PC-9 (cell line): ENCODE measurements around the gene GNB1.

Experiments used
- EZH2 ChIP-seq: fragments of 200-600 bp; sonication (generic); IDR thresholded peaks from 2 replicates; pipeline ENCODE4 v1.8.0; 2017; ENCODE audit warnings: antibody characterized with exemption, low read depth
- TF ChIP-seq, protein P1 (sequence below): fragments of 200-600 bp; sonication (generic); conservative IDR thresholded peaks from 2 replicates; pipeline ENCODE4 v1.6.1; 2017; ENCODE audit warnings: mixed run types, antibody characterized with exemption, mild to moderate bottlenecking, moderate library complexity

- TF ChIP-seq, protein P1, sequence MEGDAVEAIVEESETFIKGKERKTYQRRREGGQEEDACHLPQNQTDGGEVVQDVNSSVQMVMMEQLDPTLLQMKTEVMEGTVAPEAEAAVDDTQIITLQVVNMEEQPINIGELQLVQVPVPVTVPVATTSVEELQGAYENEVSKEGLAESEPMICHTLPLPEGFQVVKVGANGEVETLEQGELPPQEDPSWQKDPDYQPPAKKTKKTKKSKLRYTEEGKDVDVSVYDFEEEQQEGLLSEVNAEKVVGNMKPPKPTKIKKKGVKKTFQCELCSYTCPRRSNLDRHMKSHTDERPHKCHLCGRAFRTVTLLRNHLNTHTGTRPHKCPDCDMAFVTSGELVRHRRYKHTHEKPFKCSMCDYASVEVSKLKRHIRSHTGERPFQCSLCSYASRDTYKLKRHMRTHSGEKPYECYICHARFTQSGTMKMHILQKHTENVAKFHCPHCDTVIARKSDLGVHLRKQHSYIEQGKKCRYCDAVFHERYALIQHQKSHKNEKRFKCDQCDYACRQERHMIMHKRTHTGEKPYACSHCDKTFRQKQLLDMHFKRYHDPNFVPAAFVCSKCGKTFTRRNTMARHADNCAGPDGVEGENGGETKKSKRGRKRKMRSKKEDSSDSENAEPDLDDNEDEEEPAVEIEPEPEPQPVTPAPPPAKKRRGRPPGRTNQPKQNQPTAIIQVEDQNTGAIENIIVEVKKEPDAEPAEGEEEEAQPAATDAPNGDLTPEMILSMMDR = no peak
- TF ChIP-seq EZH2 = no peak
These were observed 97.2 kb downstream of the GNB1 start for GRCh38 chr1:1793481-1794244.
